Measurements from ENCODE around the gene INPP5A.

Gene INPP5A

GRCh38 chr10:132613566-132614348 is 76.2 kb downstream of the INPP5A start:
- no peak for DNase-seq (ENCODE audit: low spot score)

GRCh38 chr10:132614431-132615340 is 77.1 kb downstream of the INPP5A start:
- DNase-seq (ENCODE audit: low spot score), result no peak

GRCh38 chr10:132615341-132616169 is 78.0 kb downstream of the INPP5A start:
- DNase-seq (ENCODE audit: low spot score), result no peak

DNA sequence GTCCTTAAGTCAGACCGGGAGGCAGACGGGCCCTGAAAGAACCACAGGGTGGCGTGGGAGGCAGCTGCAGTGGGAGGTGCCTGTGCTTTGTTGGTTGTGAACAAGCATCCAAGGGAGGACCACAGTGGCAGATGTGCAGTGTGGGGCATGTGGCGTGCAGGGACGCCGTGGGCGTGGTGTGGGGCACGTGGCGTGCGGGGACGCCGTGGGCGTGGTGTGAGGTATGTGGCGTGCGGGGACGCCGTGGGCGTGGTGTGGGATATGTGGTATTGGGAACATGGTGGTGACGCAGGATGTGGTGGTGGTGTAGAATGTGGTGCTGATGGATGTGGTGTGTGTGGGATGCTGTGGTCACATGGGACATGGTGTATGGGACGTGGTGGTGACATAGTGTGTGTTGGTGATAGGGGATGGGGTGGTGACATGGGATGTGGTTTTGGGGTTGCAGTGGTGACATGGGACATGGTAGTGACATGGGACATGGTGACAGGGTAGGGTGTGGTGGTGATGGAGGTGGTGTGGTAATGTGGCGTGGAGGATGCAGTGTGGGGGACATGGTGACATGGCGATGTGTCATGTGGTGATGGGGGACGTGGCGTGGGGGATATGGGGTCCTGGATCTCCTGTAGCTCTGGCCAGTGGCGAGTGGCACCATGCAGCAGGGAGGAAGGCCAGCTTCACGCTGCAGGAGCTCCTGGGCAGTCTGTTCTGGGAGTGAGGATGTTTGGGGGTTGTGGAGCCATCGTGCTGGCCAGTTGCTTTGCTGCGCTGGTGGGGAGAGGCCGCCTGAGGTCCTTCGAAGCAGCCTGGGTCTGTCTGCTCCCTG is 78.8 kb downstream of the INPP5A start:
- DNase-seq (ENCODE audit: low spot score), result peak; percentile 71

GRCh38 chr10:132616996-132617736 is 79.6 kb downstream of the INPP5A start:
- no peak for DNase-seq (ENCODE audit: low spot score)

GRCh38 chr10:132617737-132618052 is 80.1 kb downstream of the INPP5A start:
- no peak for DNase-seq (ENCODE audit: low spot score)

DNA sequence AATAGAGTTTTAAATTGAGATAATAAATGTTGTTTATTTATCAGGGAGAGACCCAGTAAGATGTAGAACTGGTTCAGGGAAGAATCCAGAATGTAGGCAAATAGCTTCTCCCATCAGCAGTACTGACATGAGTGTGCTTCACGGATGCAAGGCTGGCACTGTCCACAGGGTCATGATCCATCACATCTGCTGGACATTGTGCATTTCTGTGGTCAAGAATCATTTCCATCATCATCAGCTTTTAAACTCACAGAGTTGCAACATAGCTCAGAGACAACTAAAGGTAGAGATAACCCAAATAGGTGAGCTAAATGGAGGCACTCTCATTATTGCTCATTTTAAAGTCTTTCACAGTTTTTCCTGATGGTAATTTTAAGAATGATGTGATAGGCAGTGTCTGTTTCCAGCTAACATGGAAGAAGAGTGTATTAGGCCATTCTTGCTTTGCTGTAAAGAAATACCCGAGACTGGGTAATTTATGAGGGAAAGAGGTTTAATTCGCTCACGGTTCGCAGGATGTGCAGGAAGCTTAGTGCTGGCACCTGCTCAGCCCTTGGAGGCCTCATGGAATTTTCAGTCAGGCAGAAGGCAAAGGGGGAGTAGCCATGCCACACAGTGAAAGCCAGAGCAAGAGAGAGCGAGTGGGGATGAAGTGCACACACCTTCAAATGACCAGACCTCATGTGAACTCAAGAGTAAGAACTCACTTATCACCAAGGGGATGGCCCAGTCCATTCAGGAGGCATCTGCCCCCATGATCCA is 80.8 kb downstream of the INPP5A start:
- DNase-seq (ENCODE audit: low spot score), result no peak

GRCh38 chr10:132619927-132620326 is 82.3 kb downstream of the INPP5A start:
- no peak for DNase-seq (ENCODE audit: low spot score)

DNA sequence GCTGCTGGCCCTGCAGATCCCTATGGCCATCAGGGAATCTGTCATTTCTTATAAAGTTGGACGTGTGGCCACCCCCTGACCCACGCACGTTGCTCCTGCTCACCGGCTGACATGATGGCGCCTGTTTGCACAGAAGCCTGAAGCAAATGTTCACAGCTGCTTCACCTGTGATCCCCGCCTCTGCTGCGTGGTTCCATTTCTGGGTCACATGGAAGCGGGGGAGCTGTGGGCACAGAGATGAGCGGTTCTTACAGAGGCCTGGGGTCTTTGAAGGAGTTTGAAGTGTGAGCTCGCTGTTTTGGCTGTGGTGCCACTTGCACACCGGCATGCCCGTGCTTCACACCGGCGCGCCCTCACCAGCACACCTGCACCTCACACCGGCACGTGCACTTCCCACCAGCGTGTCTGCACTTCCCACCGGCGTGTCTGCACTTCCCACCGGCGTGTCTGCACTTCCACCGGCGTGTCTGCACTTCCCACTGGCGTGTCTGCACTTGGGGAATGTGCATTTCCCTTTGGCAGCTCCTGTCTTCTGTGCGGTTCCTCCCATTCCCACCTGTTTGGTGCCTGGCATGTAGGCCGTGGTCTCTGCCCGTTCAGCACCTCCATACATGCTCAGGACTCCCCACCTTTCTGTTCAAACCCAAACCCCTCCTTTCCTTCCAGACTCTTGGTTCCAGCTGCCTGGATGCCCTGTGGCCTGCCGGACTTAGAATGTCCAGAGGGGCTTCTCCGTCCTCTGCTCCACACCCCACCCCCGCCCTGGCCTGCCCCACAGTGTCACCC is 86.7 kb downstream of the INPP5A start:
- no peak for DNase-seq (ENCODE audit: low spot score)

DNA sequence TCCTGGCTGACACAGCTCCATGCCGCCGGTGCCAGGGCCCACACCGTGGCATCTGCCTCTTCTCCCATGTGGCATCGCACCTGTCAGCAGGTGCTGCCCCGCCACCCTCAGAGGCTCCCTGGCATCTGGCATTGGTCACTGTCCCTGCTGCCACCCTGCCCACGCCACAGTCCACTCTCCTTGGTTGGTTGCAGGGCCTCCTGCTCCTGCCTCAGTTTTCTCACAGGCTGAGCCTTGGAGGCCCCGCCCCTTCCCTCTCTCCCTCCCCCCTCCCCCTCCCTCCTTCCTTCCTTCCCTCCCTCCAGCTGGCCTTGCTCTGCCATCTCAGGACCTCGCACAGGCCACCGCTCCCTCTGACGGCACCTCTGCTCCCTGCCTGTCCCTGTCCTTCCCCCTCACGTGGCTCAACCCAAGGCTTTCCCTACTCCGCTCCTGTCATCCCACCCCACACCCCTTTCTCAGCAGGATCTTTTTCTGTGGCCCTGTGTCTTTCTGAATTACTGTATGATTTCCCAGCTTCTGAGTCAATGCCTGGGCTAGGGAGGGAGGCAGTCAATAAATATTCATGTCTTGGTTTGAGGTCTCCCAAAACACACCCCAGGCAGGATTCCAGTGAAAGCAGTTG is 87.4 kb downstream of the INPP5A start:
- no peak for DNase-seq (ENCODE audit: low spot score)

DNA sequence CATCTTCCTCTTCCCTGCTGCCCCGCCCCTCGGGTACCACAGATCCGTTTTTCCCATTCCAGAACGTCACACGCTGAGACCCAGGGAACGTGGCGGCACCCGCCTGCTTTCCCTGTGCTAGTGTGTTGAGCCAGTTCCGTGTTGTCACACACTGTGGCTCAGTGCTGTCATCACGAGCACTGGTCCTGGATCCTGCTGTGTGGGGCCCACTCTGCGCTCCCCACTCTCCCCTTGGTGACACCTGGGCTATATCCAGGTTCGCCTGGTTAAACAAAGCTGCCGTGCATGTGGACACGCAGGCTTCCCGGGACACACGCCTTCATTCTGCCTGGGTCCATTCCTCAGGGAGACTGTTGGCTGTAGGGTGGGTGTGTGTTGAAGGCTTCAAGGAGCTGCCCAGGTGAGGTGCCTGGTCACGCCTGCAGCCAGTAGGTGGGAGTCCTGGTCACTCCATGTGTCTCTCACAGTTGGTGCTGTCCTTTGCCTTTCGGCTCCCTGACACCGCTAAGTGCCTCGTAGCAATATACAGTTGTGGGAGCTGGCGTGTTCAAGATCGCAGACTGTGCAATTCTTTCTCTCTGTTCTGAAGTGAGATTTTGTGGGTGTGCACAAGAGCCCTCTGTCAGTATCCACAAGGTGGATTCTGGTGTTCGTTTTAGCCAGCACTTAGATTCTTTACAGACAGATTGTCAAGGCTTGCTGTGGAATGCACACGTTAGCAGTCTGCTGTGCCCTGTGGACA is 88.6 kb downstream of the INPP5A start:
- DNase-seq (ENCODE audit: low spot score), result no peak

- no peak for DNase-seq (ENCODE audit: low spot score)
These were observed 89.4 kb downstream of the INPP5A start for GRCh38 chr10:132626761-132627665.

- no peak for DNase-seq (ENCODE audit: low spot score)
These were observed 90.3 kb downstream of the INPP5A start for GRCh38 chr10:132627666-132628531.

DNA sequence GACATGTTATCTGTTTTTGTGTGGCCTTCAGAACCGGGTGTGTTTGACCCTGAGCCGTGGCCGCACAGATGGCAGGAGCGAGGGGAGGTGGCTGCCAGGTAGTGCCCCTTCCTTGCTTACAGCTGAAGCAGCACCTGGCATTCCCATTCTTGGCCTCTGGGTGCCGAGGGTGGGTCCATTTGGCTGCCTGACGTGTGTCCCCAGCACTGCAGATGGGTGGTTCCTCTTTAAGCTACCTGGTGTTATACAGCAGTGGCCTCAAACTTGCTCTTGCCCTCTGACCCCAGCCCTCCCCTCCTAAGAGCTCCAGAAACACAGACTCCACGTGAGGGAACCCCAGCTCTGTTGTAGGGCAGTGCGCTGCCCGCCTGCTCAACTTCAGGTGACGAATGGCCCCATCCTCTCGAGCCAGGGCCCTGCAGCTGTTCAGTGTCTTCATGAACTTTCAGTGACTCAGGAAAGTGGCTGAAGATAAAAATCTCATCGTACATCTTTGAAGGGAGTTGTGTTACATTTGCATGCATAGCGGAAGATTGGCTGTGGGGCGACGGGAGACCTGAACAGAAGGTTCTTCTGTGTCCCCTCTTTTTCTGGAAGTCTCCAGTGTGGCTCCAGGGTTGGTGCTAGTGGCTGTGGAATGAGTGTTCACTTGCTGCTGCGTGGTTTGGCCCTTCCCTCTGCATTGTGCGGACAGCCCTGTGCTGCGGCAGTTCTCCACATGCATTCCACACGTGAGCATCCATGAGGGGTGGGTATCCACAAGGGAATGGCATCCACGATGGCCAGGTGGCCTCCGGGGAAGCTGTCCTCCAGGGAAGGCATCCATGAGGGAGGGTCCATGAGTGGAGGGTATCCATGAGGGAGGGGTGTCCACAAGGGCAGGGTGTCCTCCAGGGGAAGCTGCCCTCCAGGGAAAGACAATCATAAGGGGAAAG is 91.6 kb downstream of the INPP5A start:
- DNase-seq (ENCODE audit: low spot score), result no peak

GRCh38 chr10:132630156-132630555 is 92.6 kb downstream of the INPP5A start:
- DNase-seq (ENCODE audit: low spot score), result no peak

All from SW480 (cell line).